ENCODE results near the gene MCF2L2.

Gene MCF2L2

GRCh38 chr3:183261151-183261724 is 167.2 kb downstream of the MCF2L2 start:
- H3K36me3 ChIP-seq (replicated peaks) = no peaks in the 10 kb centered on the region
- in situ Hi-C loops (cut with HindIII; ENCODE audit: low pct_ligation_motif_present, low sequenced_read_pairs) = no loop called here
- no peak overlapping the region for H3K27ac ChIP-seq
- TF ChIP-seq CTCF (IDR thresholded peaks at IDR 0.05; ENCODE audit: low read depth, low read length, missing control alignments) = no peak
- DNase-seq = no peak
- H3K4me3 ChIP-seq (ENCODE audit: low read depth, low read length) = no peak overlapping the region
- H3K27me3 ChIP-seq (replicated peaks) = no peaks in the 10 kb centered on the region

- Histone ChIP-seq H3K27me3 (replicated peaks) (no peaks in the 10 kb centered on the region), H3K4me3 (ENCODE audit: low read depth, low read length) (no peak overlapping the region), H3K36me3 (replicated peaks) (no peaks in the 10 kb centered on the region), H3K27ac (no peak overlapping the region)
- in situ Hi-C loops (cut with HindIII; ENCODE audit: low pct_ligation_motif_present, low sequenced_read_pairs) = no loop called here
- TF ChIP-seq CTCF (IDR thresholded peaks at IDR 0.05; ENCODE audit: low read depth, low read length, missing control alignments) = no peak
- no peak for DNase-seq
Observed at GRCh38 chr3:183260167-183260904, 168.1 kb downstream of the MCF2L2 start.

- Histone ChIP-seq H3K36me3 (replicated peaks) (no peaks in the 10 kb centered on the region), H3K4me3 (ENCODE audit: low read depth, low read length) (no peak overlapping the region), H3K27ac (no peak overlapping the region), H3K27me3 (replicated peaks) (no peaks in the 10 kb centered on the region)
- DNase-seq = no peak
- in situ Hi-C loops (cut with HindIII; ENCODE audit: low pct_ligation_motif_present, low sequenced_read_pairs) = no loop called here
- TF ChIP-seq CTCF (IDR thresholded peaks at IDR 0.05; ENCODE audit: low read depth, low read length, missing control alignments) = no peak
Observed at GRCh38 chr3:183259621-183260020, 168.8 kb downstream of the MCF2L2 start.

GRCh38 chr3:183259087-183259486 is 169.3 kb downstream of the MCF2L2 start:
- Histone ChIP-seq H3K36me3 (replicated peaks) (no peaks in the 10 kb centered on the region), H3K27me3 (replicated peaks) (no peaks in the 10 kb centered on the region), H3K27ac (no peak overlapping the region), H3K4me3 (ENCODE audit: low read depth, low read length) (no peak overlapping the region)
- in situ Hi-C loops (cut with HindIII; ENCODE audit: low pct_ligation_motif_present, low sequenced_read_pairs) = no loop called here
- no peak for TF ChIP-seq CTCF (IDR thresholded peaks at IDR 0.05; ENCODE audit: low read depth, low read length, missing control alignments)
- no peak for DNase-seq

- Histone ChIP-seq H3K36me3 (replicated peaks) (no peaks in the 10 kb centered on the region), H3K27ac (peak overlapping the region; percentile 49), H3K4me3 (ENCODE audit: low read depth, low read length) (peak overlapping the region; percentile 82), H3K27me3 (replicated peaks) (no peaks in the 10 kb centered on the region)
- in situ Hi-C loops (cut with HindIII; ENCODE audit: low pct_ligation_motif_present, low sequenced_read_pairs) = no loop called here
- TF ChIP-seq CTCF (IDR thresholded peaks at IDR 0.05; ENCODE audit: low read depth, low read length, missing control alignments) = no peak
- no peak for DNase-seq
Observed at GRCh38 chr3:183255348-183255730, 173.1 kb downstream of the MCF2L2 start.
